Measurements from ENCODE around the gene DOHH.

The DOHH gene

GRCh38 chr19:3500429-3501101, at the start of gene DOHH:
TSS of gene DOHH (minus strand) at chr19:3500674. CDS start at chr19:3496814, 3,860 bp downstream.
- DNase-seq = peak; percentile 97

GRCh38 chr19:3549816-3550215, 49.3 kb upstream of the DOHH start:
- DNase-seq = no peak

GRCh38 chr19:3548606-3549005, 48.1 kb upstream of the DOHH start:
- DNase-seq = no peak

- no peak for DNase-seq
Observed at GRCh38 chr19:3547767-3548282, 47.4 kb upstream of the DOHH start.

GRCh38 chr19:3547301-3547731, 46.8 kb upstream of the DOHH start:
- DNase-seq = no peak

GRCh38 chr19:3546119-3546518, 45.6 kb upstream of the DOHH start:
- no peak for DNase-seq

GRCh38 chr19:3545669-3546034, 45.2 kb upstream of the DOHH start:
- DNase-seq = no peak

GRCh38 chr19:3544742-3545668, 44.5 kb upstream of the DOHH start:
- DNase-seq = peak; percentile 37

GRCh38 chr19:3544058-3544376, 43.5 kb upstream of the DOHH start:
- DNase-seq = no peak

GRCh38 chr19:3543150-3544057, 42.9 kb upstream of the DOHH start:
- no peak for DNase-seq

GRCh38 chr19:3539756-3540118, 39.3 kb upstream of the DOHH start:
- DNase-seq = no peak

- no peak for DNase-seq
Observed at GRCh38 chr19:3538965-3539755, 38.7 kb upstream of the DOHH start, which contains the start of gene TEKTIP1. TSS of gene TEKTIP1 (plus strand) at chr19:3539174. CDS start at chr19:3539178, 4 bp downstream.

- no peak for DNase-seq
Observed at GRCh38 chr19:3538258-3538929, 37.9 kb upstream of the DOHH start.

- DNase-seq = no peak
Observed at GRCh38 chr19:3537438-3538240, 37.2 kb upstream of the DOHH start.

GRCh38 chr19:3537101-3537437, 36.6 kb upstream of the DOHH start:
- DNase-seq = no peak

GRCh38 chr19:3536429-3537100, 36.1 kb upstream of the DOHH start:
- DNase-seq = no peak

GRCh38 chr19:3535981-3536380, 35.5 kb upstream of the DOHH start:
- DNase-seq = no peak

GRCh38 chr19:3535563-3535965, 35.1 kb upstream of the DOHH start:
- no peak for DNase-seq

GRCh38 chr19:3535235-3535535, 34.7 kb upstream of the DOHH start:
- no peak for DNase-seq
